HL-60 (cell line): ENCODE measurements around the gene ABCA10.

Source experiments
- CTCF ChIP-seq: IDR thresholded peaks from one replicate; pipeline ENCODE4 v1.5.1; 2011; ENCODE audit warnings: low read length, control low read depth, inconsistent platforms; ENCODE audit not compliant: insufficient read depth
- GABPA ChIP-seq: IDR thresholded peaks from 2 replicates; pipeline ENCODE4 v1.6.1; 2012; ENCODE audit warnings: low read depth
- POLR2AphosphoS5 ChIP-seq: IDR thresholded peaks from 2 replicates; pipeline ENCODE4 v1.6.1; 2012; ENCODE audit warnings: low read depth
- TF ChIP-seq, protein P1 (sequence below): IDR thresholded peaks from 2 replicates; pipeline ENCODE4 v1.6.1; 2012; ENCODE audit warnings: low read depth; ENCODE audit not compliant: insufficient replicate concordance

- TF ChIP-seq CTCF (no peak), GABPA (no peak), POLR2AphosphoS5 (no peak)
- TF ChIP-seq, protein P1, sequence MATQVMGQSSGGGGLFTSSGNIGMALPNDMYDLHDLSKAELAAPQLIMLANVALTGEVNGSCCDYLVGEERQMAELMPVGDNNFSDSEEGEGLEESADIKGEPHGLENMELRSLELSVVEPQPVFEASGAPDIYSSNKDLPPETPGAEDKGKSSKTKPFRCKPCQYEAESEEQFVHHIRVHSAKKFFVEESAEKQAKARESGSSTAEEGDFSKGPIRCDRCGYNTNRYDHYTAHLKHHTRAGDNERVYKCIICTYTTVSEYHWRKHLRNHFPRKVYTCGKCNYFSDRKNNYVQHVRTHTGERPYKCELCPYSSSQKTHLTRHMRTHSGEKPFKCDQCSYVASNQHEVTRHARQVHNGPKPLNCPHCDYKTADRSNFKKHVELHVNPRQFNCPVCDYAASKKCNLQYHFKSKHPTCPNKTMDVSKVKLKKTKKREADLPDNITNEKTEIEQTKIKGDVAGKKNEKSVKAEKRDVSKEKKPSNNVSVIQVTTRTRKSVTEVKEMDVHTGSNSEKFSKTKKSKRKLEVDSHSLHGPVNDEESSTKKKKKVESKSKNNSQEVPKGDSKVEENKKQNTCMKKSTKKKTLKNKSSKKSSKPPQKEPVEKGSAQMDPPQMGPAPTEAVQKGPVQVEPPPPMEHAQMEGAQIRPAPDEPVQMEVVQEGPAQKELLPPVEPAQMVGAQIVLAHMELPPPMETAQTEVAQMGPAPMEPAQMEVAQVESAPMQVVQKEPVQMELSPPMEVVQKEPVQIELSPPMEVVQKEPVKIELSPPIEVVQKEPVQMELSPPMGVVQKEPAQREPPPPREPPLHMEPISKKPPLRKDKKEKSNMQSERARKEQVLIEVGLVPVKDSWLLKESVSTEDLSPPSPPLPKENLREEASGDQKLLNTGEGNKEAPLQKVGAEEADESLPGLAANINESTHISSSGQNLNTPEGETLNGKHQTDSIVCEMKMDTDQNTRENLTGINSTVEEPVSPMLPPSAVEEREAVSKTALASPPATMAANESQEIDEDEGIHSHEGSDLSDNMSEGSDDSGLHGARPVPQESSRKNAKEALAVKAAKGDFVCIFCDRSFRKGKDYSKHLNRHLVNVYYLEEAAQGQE: no peak
Observed at GRCh38 chr17:69103557-69104233, 124.9 kb downstream of the ABCA10 start.
